Measurements from ENCODE around the gene ARSB.

ARSB gene

GRCh38 chr5:79021753-79022152 is 36.6 kb upstream of the ARSB start:
- DNase-seq (ENCODE audit: low spot score) (no peak), ATAC-seq (ENCODE audit: low read depth) (no peak)
- H3K27ac ChIP-seq (ENCODE audit: poor library complexity, severe bottlenecking): no peak overlapping the region
- H3K27me3 ChIP-seq (ENCODE audit: insufficient read depth, poor library complexity, severe bottlenecking): no peaks in the 10 kb centered on the region
- no peak overlapping the region for H3K4me3 ChIP-seq (ENCODE audit: severe bottlenecking)
- H3K36me3 ChIP-seq (ENCODE audit: low read depth): no peaks in the 10 kb centered on the region
- H3K9me3 ChIP-seq (ENCODE audit: severe bottlenecking): no peaks in the 10 kb centered on the region
- H3K4me1 ChIP-seq (ENCODE audit: insufficient read depth, poor library complexity, severe bottlenecking): no peaks in the 10 kb centered on the region
- TF ChIP-seq, protein P1, sequence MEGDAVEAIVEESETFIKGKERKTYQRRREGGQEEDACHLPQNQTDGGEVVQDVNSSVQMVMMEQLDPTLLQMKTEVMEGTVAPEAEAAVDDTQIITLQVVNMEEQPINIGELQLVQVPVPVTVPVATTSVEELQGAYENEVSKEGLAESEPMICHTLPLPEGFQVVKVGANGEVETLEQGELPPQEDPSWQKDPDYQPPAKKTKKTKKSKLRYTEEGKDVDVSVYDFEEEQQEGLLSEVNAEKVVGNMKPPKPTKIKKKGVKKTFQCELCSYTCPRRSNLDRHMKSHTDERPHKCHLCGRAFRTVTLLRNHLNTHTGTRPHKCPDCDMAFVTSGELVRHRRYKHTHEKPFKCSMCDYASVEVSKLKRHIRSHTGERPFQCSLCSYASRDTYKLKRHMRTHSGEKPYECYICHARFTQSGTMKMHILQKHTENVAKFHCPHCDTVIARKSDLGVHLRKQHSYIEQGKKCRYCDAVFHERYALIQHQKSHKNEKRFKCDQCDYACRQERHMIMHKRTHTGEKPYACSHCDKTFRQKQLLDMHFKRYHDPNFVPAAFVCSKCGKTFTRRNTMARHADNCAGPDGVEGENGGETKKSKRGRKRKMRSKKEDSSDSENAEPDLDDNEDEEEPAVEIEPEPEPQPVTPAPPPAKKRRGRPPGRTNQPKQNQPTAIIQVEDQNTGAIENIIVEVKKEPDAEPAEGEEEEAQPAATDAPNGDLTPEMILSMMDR (IDR thresholded peaks at IDR 0.05; ENCODE audit: poor library complexity, severe bottlenecking): no peak

- ATAC-seq (ENCODE audit: low read depth) (peak; percentile 77), DNase-seq (ENCODE audit: low spot score) (no peak)
These were observed 35.9 kb upstream of the ARSB start for GRCh38 chr5:79020861-79021561.

GRCh38 chr5:79014631-79015030 is 29.5 kb upstream of the ARSB start:
- Histone ChIP-seq H3K4me3 (ENCODE audit: severe bottlenecking) (no peak overlapping the region), H3K27ac (ENCODE audit: poor library complexity, severe bottlenecking) (no peak overlapping the region), H3K9me3 (ENCODE audit: severe bottlenecking) (no peaks in the 10 kb centered on the region), H3K4me1 (ENCODE audit: insufficient read depth, poor library complexity, severe bottlenecking) (no peaks in the 10 kb centered on the region), H3K36me3 (ENCODE audit: low read depth) (no peaks in the 10 kb centered on the region), H3K27me3 (ENCODE audit: insufficient read depth, poor library complexity, severe bottlenecking) (peaks cover 4% of the 10 kb centered on the region)
- TF ChIP-seq, protein P1 (IDR thresholded peaks at IDR 0.05; ENCODE audit: poor library complexity, severe bottlenecking): no peak
- DNase-seq (ENCODE audit: low spot score) (no peak), ATAC-seq (ENCODE audit: low read depth) (no peak)

More at GRCh38 chr5:79020861-79021561, 35.9 kb upstream of the ARSB start:
- no peaks in the 10 kb centered on the region for H3K36me3 ChIP-seq (ENCODE audit: low read depth)
- H3K27me3 ChIP-seq (ENCODE audit: insufficient read depth, poor library complexity, severe bottlenecking): peaks cover 4% of the 10 kb centered on the region
- no peaks in the 10 kb centered on the region for H3K4me1 ChIP-seq (ENCODE audit: insufficient read depth, poor library complexity, severe bottlenecking)
- H3K27ac ChIP-seq (ENCODE audit: poor library complexity, severe bottlenecking): no peak overlapping the region
- H3K4me3 ChIP-seq (ENCODE audit: severe bottlenecking): no peak overlapping the region
- no peaks in the 10 kb centered on the region for H3K9me3 ChIP-seq (ENCODE audit: severe bottlenecking)
- TF ChIP-seq, protein P1 (IDR thresholded peaks at IDR 0.05; ENCODE audit: poor library complexity, severe bottlenecking): peak; percentile 99

DNA sequence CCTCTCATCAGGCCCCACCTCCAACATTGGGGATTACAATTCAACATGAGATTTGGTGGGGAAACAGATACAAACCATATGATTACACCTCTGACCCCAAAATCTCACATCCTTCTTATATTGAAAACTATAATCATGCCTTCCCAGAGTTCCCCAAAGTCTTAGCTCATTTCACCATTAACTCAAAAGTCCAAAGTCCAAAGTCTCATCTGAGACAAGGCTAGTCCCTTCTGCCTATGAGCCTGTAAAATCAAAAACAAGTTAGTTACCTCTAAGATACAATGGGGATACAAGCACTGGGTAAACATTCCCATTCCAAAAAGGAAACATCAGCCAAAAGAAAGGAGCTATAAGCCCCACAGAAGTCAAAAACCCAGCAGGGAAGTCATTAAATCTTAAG is 26.8 kb upstream of the ARSB start:
- no peak for ATAC-seq (ENCODE audit: low read depth)
- Histone ChIP-seq H3K27ac (ENCODE audit: poor library complexity, severe bottlenecking) (no peak overlapping the region), H3K9me3 (ENCODE audit: severe bottlenecking) (no peaks in the 10 kb centered on the region), H3K4me3 (ENCODE audit: severe bottlenecking) (no peak overlapping the region), H3K27me3 (ENCODE audit: insufficient read depth, poor library complexity, severe bottlenecking) (peaks cover 4% of the 10 kb centered on the region), H3K4me1 (ENCODE audit: insufficient read depth, poor library complexity, severe bottlenecking) (no peaks in the 10 kb centered on the region), H3K36me3 (ENCODE audit: low read depth) (no peaks in the 10 kb centered on the region)
- TF ChIP-seq, protein P1 (IDR thresholded peaks at IDR 0.05; ENCODE audit: poor library complexity, severe bottlenecking): no peak
- no peak for DNase-seq (ENCODE audit: low spot score)

- TF ChIP-seq, protein P1 (IDR thresholded peaks at IDR 0.05; ENCODE audit: poor library complexity, severe bottlenecking): no peak
- H3K27me3 ChIP-seq (ENCODE audit: insufficient read depth, poor library complexity, severe bottlenecking): peaks cover under 1% of the 10 kb centered on the region
- DNase-seq (ENCODE audit: low spot score) (no peak), ATAC-seq (ENCODE audit: low read depth) (no peak)
- no peaks in the 10 kb centered on the region for H3K36me3 ChIP-seq (ENCODE audit: low read depth)
- H3K4me3 ChIP-seq (ENCODE audit: severe bottlenecking): no peak overlapping the region
- H3K27ac ChIP-seq (ENCODE audit: poor library complexity, severe bottlenecking): no peak overlapping the region
- no peaks in the 10 kb centered on the region for H3K9me3 ChIP-seq (ENCODE audit: severe bottlenecking)
- H3K4me1 ChIP-seq (ENCODE audit: insufficient read depth, poor library complexity, severe bottlenecking): no peaks in the 10 kb centered on the region
These were observed 26.2 kb upstream of the ARSB start for GRCh38 chr5:79011219-79011836.

Data from RWPE2 (cell line).